WTC11 (cell line): ENCODE data around the gene KCTD1.

ENCODE experiments used
- CREB1 ChIP-seq: sonication (generic); formaldehyde crosslinking; IDR thresholded peaks from 2 replicates; pipeline ENCODE4 v1.8.0; 2023; ENCODE audit warnings: mild to moderate bottlenecking, missing genetic modification reagents
- CREM ChIP-seq: sonication (generic); formaldehyde crosslinking; IDR thresholded peaks from 2 replicates; pipeline ENCODE4 v1.8.1; 2022; ENCODE audit warnings: mild to moderate bottlenecking, missing genetic modification reagents, moderate library complexity
- ETV6 ChIP-seq: sonication (generic); formaldehyde crosslinking; IDR thresholded peaks from 2 replicates; pipeline ENCODE4 v1.8.1; 2022; ENCODE audit warnings: mild to moderate bottlenecking, missing genetic modification reagents
- JUN ChIP-seq: sonication (generic); formaldehyde crosslinking; IDR thresholded peaks from 2 replicates; pipeline ENCODE4 v1.8.0; 2023; ENCODE audit warnings: mild to moderate bottlenecking, missing genetic modification reagents
- KAT7 ChIP-seq: sonication (generic); formaldehyde crosslinking; IDR thresholded peaks from 2 replicates; pipeline ENCODE4 v1.8.1; 2023; ENCODE audit warnings: missing genetic modification reagents, mild to moderate bottlenecking, borderline replicate concordance
- SP1 ChIP-seq: sonication (generic); formaldehyde crosslinking; conservative IDR thresholded peaks from 2 replicates; pipeline ENCODE4 v1.8.1; 2022; ENCODE audit warnings: missing genetic modification reagents
- ZNF263 ChIP-seq: sonication (generic); formaldehyde crosslinking; IDR thresholded peaks from 2 replicates; pipeline ENCODE4 v1.8.1; 2022; ENCODE audit warnings: low read depth, mild to moderate bottlenecking, moderate library complexity, missing genetic modification reagents
- ZNF317 ChIP-seq: sonication (generic); formaldehyde crosslinking; IDR thresholded peaks from 2 replicates; pipeline ENCODE4 v1.8.1; 2023; ENCODE audit warnings: low read depth, mild to moderate bottlenecking, moderate library complexity, missing genetic modification reagents, borderline replicate concordance
- ZNF416 ChIP-seq: fragments of 250-450 bp; sonication (Bioruptor Pico); IDR thresholded peaks from 2 replicates; pipeline ENCODE4 v1.9.0; 2021; ENCODE audit warnings: mild to moderate bottlenecking, inconsistent platforms
- TF ChIP-seq, protein P1 (sequence below): fragments of 200-600 bp; IDR thresholded peaks from 2 replicates; pipeline ENCODE4 v1.8.0; 2022; ENCODE audit warnings: antibody characterized with exemption
- TF ChIP-seq, protein P2 (sequence below): sonication (generic); formaldehyde crosslinking; IDR thresholded peaks from 2 replicates; pipeline ENCODE4 v1.8.0; 2022; ENCODE audit warnings: mild to moderate bottlenecking, missing genetic modification reagents
- TF ChIP-seq, protein P3 (sequence below): sonication (generic); formaldehyde crosslinking; IDR thresholded peaks from 2 replicates; pipeline ENCODE4 v1.8.1; 2022; ENCODE audit warnings: missing genetic modification reagents, borderline replicate concordance
- TF ChIP-seq, protein P4 (sequence below): sonication (generic); formaldehyde crosslinking; IDR thresholded peaks from 2 replicates; pipeline ENCODE4 v1.8.1; 2022; ENCODE audit warnings: low read depth, missing genetic modification reagents, borderline replicate concordance
- TF ChIP-seq, protein P5 (sequence below): sonication (generic); formaldehyde crosslinking; IDR thresholded peaks from 2 replicates; pipeline ENCODE4 v1.8.1; 2022; ENCODE audit warnings: low read depth, mild to moderate bottlenecking, moderate library complexity, missing genetic modification reagents, borderline replicate concordance

DNA sequence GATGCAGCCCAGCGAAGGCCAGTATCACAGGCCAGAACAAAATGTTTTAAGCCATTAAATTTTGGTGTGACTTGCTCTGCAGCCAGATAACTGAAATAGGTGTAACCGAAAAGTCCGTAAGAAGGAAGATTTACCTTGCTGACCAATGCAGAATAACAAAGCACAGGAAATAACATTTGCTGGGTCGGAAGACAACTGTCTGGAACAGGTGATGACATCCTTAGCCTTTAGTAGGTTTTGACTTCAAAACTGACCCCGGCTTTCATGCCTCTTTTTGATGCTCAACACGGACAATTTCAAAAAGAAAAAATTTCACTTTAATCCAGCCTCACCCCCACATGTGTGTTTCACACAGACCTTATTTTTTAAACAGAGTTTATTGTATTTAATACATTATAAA is 93.7 kb downstream of the KCTD1 start:
- TF ChIP-seq, protein P1, sequence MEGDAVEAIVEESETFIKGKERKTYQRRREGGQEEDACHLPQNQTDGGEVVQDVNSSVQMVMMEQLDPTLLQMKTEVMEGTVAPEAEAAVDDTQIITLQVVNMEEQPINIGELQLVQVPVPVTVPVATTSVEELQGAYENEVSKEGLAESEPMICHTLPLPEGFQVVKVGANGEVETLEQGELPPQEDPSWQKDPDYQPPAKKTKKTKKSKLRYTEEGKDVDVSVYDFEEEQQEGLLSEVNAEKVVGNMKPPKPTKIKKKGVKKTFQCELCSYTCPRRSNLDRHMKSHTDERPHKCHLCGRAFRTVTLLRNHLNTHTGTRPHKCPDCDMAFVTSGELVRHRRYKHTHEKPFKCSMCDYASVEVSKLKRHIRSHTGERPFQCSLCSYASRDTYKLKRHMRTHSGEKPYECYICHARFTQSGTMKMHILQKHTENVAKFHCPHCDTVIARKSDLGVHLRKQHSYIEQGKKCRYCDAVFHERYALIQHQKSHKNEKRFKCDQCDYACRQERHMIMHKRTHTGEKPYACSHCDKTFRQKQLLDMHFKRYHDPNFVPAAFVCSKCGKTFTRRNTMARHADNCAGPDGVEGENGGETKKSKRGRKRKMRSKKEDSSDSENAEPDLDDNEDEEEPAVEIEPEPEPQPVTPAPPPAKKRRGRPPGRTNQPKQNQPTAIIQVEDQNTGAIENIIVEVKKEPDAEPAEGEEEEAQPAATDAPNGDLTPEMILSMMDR = no peak
- TF ChIP-seq JUN (no peak), CREB1 (CRISPR knock-in tag) (no peak), SP1 (CRISPR knock-in tag) (no peak), ZNF317 (no peak), ZNF416 (CRISPR knock-in tag) (no peak), CREM (CRISPR knock-in tag) (no peak), ZNF263 (CRISPR knock-in tag) (no peak), KAT7 (CRISPR knock-in tag) (no peak), ETV6 (CRISPR knock-in tag) (no peak)
- TF ChIP-seq, protein P2, sequence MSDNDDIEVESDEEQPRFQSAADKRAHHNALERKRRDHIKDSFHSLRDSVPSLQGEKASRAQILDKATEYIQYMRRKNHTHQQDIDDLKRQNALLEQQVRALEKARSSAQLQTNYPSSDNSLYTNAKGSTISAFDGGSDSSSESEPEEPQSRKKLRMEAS (CRISPR knock-in tag) = no peak
- TF ChIP-seq, protein P3, sequence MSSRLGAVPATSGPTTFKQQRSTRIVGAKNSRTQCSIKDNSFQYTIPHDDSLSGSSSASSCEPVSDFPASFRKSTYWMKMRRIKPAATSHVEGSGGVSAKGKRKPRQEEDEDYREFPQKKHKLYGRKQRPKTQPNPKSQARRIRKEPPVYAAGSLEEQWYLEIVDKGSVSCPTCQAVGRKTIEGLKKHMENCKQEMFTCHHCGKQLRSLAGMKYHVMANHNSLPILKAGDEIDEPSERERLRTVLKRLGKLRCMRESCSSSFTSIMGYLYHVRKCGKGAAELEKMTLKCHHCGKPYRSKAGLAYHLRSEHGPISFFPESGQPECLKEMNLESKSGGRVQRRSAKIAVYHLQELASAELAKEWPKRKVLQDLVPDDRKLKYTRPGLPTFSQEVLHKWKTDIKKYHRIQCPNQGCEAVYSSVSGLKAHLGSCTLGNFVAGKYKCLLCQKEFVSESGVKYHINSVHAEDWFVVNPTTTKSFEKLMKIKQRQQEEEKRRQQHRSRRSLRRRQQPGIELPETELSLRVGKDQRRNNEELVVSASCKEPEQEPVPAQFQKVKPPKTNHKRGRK = no peak
- TF ChIP-seq, protein P4, sequence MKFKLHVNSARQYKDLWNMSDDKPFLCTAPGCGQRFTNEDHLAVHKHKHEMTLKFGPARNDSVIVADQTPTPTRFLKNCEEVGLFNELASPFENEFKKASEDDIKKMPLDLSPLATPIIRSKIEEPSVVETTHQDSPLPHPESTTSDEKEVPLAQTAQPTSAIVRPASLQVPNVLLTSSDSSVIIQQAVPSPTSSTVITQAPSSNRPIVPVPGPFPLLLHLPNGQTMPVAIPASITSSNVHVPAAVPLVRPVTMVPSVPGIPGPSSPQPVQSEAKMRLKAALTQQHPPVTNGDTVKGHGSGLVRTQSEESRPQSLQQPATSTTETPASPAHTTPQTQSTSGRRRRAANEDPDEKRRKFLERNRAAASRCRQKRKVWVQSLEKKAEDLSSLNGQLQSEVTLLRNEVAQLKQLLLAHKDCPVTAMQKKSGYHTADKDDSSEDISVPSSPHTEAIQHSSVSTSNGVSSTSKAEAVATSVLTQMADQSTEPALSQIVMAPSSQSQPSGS (CRISPR knock-in tag) = no peak
- TF ChIP-seq, protein P5, sequence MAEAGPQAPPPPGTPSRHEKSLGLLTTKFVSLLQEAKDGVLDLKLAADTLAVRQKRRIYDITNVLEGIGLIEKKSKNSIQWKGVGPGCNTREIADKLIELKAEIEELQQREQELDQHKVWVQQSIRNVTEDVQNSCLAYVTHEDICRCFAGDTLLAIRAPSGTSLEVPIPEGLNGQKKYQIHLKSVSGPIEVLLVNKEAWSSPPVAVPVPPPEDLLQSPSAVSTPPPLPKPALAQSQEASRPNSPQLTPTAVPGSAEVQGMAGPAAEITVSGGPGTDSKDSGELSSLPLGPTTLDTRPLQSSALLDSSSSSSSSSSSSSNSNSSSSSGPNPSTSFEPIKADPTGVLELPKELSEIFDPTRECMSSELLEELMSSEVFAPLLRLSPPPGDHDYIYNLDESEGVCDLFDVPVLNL (CRISPR knock-in tag) = no peak
